Measurements from ENCODE around the gene DGLUCY.

GRCh38 chr14:91090743-91091142 is 23.1 kb upstream of the DGLUCY start:
- TF ChIP-seq CTCF (IDR thresholded peaks at IDR 0.05; ENCODE audit: insufficient read depth, low read depth, low read length) (no peak), EZH2 (IDR thresholded peaks at IDR 0.05; ENCODE audit: insufficient read depth, low read length) (no peak)
